ENCODE results near the gene SLC18A2. TPM values are rescaled to one million over a fixed set of nuclear protein-coding genes. Genes with fewer than 3 reads are reported as not detected.

The SLC18A2 gene
- total RNA-seq, 1 experiment from 2014 or later: not detected

DNA sequence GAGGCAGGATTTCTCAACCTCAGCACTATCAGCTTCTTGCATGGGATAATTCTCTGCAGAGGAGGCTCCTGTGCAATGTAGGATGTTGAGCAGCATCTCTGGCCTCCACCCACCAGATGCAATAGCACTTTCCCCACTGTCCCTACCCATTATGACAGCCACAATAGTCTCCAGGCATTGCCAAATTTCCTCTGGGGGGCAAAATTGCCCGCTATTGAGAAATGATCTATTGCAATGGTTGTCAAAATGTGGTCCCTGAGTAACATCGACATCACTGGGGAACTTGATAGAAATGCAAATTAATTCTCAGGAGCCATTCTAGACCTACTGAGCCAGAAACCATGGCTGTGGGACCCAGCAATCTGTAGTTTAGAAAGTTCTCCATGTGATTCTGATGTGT is 36.6 kb upstream of the SLC18A2 start:
- H3K9me3 Mint-ChIP-seq (ENCODE audit: unreplicated experiment): peaks cover 7% of the 10 kb centered on the region
- ChIA-PET POLR2A (no interaction called here), CTCF (interaction anchor here (0.8 to 2.8 kb wide), 3 partner anchors 11 to 408 kb away, joined by 3 to 9 read pairs (median 4); no protein-coding TSS in a partner anchor)
- TF ChIP-seq, protein P1, sequence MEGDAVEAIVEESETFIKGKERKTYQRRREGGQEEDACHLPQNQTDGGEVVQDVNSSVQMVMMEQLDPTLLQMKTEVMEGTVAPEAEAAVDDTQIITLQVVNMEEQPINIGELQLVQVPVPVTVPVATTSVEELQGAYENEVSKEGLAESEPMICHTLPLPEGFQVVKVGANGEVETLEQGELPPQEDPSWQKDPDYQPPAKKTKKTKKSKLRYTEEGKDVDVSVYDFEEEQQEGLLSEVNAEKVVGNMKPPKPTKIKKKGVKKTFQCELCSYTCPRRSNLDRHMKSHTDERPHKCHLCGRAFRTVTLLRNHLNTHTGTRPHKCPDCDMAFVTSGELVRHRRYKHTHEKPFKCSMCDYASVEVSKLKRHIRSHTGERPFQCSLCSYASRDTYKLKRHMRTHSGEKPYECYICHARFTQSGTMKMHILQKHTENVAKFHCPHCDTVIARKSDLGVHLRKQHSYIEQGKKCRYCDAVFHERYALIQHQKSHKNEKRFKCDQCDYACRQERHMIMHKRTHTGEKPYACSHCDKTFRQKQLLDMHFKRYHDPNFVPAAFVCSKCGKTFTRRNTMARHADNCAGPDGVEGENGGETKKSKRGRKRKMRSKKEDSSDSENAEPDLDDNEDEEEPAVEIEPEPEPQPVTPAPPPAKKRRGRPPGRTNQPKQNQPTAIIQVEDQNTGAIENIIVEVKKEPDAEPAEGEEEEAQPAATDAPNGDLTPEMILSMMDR (IDR thresholded peaks at IDR 0.05; ENCODE audit: unreplicated experiment): no peak
- H3K27ac Mint-ChIP-seq (ENCODE audit: low read depth, unreplicated experiment): no peak overlapping the region
- no peak for DNase-seq (ENCODE audit: unreplicated experiment)
- no peaks in the 10 kb centered on the region for H3K4me1 Mint-ChIP-seq (ENCODE audit: insufficient read depth, unreplicated experiment)
- no TSS peak for BruUV-seq (replicated peaks)
- peaks cover 16% of the 10 kb centered on the region for H3K27me3 Mint-ChIP-seq (ENCODE audit: insufficient read depth, unreplicated experiment)
- intact Hi-C loops (cut with micrococcal nuclease): no loop called here
- no peak overlapping the region for H3K4me3 Mint-ChIP-seq (ENCODE audit: unreplicated experiment)
- H3K36me3 Mint-ChIP-seq (ENCODE audit: insufficient read depth, unreplicated experiment): no peaks in the 10 kb centered on the region

DNA sequence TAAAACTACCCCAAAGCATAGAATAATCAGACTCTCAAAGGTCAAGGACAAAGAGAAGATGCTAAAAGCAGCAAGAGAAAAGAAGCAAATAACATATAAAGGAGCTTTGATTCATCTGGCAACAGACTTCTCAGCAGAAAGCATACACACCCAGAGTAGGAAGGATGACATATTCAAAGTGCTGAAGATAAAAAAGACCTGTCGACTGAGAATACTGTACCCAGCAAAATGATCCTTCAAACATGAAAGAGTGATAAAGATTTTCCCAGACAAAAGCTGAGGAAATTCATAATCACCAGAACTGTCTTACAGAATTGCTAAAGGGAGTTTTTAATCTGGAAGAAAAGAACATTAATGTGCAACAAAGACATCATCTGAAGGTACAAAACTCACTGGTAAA is 28.7 kb upstream of the SLC18A2 start:
- no TSS peak for BruUV-seq (replicated peaks)
- Mint-ChIP-seq H3K27ac (ENCODE audit: low read depth, unreplicated experiment) (no peak overlapping the region), H3K27me3 (ENCODE audit: insufficient read depth, unreplicated experiment) (peaks cover 63% of the 10 kb centered on the region), H3K4me1 (ENCODE audit: insufficient read depth, unreplicated experiment) (no peaks in the 10 kb centered on the region), H3K9me3 (ENCODE audit: unreplicated experiment) (peaks cover 8% of the 10 kb centered on the region), H3K36me3 (ENCODE audit: insufficient read depth, unreplicated experiment) (no peaks in the 10 kb centered on the region), H3K4me3 (ENCODE audit: unreplicated experiment) (no peak overlapping the region)
- ChIA-PET POLR2A (no interaction called here), CTCF (interaction anchor here (5.6 kb wide), 1 partner anchor 107 kb away, joined by 26 read pairs; no protein-coding TSS in a partner anchor)
- DNase-seq (ENCODE audit: unreplicated experiment): no peak
- TF ChIP-seq, protein P1 (IDR thresholded peaks at IDR 0.05; ENCODE audit: unreplicated experiment): no peak
- intact Hi-C loops (cut with micrococcal nuclease): loop anchor here (10.0 kb wide), 1 partner anchor 263 kb away; no protein-coding TSS in a partner anchor

DNA sequence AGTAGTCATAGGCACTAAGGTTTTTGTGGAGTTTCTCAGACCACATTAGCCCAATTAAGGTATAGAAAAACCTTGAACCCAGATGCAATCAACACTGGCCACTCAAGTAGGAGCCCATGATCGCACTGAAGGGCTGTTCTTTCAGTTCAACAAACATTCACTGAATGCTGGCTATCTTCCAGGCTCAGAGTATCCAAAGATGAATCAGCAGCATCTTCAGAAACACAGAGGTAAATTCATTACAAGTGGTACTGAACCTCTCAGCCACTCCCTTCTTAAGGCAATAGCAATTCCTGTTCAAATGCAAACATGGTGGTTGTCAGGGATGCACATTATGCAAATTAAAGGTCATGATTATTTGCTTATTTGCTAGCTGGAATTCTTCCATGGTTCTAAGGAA is 26.5 kb upstream of the SLC18A2 start:
- no TSS peak for BruUV-seq (replicated peaks)
- Mint-ChIP-seq H3K36me3 (ENCODE audit: insufficient read depth, unreplicated experiment) (no peaks in the 10 kb centered on the region), H3K4me3 (ENCODE audit: unreplicated experiment) (no peak overlapping the region), H3K4me1 (ENCODE audit: insufficient read depth, unreplicated experiment) (no peaks in the 10 kb centered on the region), H3K9me3 (ENCODE audit: unreplicated experiment) (peaks cover 8% of the 10 kb centered on the region), H3K27ac (ENCODE audit: low read depth, unreplicated experiment) (no peak overlapping the region), H3K27me3 (ENCODE audit: insufficient read depth, unreplicated experiment) (peaks cover 57% of the 10 kb centered on the region)
- peak; percentile 55 for DNase-seq (ENCODE audit: unreplicated experiment)
- POLR2A ChIA-PET: no interaction called here
- CTCF ChIA-PET: interaction anchor here (0.6 to 7.2 kb wide), 4 partner anchors 103 to 422 kb away, joined by 3 to 170 read pairs (median 3); no protein-coding TSS in a partner anchor
- TF ChIP-seq, protein P1 (IDR thresholded peaks at IDR 0.05; ENCODE audit: unreplicated experiment): no peak
- intact Hi-C loops (cut with micrococcal nuclease): loop anchor here (10.0 kb wide), 1 partner anchor 260 kb away; no protein-coding TSS in a partner anchor

DNA sequence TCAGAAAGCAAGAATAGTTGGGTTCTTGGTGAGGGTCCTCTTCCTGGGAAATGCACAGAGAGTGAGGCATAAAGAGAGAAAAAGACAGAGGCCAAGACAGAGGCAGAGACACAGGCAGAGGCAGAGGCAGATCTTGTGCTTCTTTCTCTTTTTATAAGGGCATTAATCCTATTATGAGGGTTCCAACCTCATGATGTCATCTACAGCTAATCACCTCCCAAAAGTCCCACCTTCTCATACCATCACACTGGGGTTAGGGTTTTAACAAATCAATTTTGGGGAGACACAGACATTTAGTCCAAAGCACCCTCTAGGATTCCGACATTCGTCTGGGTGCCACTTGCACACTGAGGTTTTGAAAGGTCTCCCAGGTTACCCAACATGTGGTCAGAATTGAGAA is 25.8 kb upstream of the SLC18A2 start:
- ChIA-PET CTCF (interaction anchor here (0.6 to 7.2 kb wide), 9 partner anchors 11 to 422 kb away, joined by 3 to 170 read pairs (median 4); no protein-coding TSS in a partner anchor), POLR2A (no interaction called here)
- Mint-ChIP-seq H3K4me1 (ENCODE audit: insufficient read depth, unreplicated experiment) (no peaks in the 10 kb centered on the region), H3K36me3 (ENCODE audit: insufficient read depth, unreplicated experiment) (no peaks in the 10 kb centered on the region), H3K27ac (ENCODE audit: low read depth, unreplicated experiment) (no peak overlapping the region), H3K4me3 (ENCODE audit: unreplicated experiment) (no peak overlapping the region), H3K27me3 (ENCODE audit: insufficient read depth, unreplicated experiment) (peaks cover 50% of the 10 kb centered on the region), H3K9me3 (ENCODE audit: unreplicated experiment) (peaks cover 8% of the 10 kb centered on the region)
- TF ChIP-seq, protein P1 (IDR thresholded peaks at IDR 0.05; ENCODE audit: unreplicated experiment): no peak
- DNase-seq (ENCODE audit: unreplicated experiment): no peak
- no TSS peak for BruUV-seq (replicated peaks)
- intact Hi-C loops (cut with micrococcal nuclease): loop anchor here (5.0 to 10.0 kb wide), 2 partner anchors 260 to 1027 kb away; no protein-coding TSS in a partner anchor

Data from MCF 10A (cell line).